GDM1 (cell line): ENCODE measurements around the gene EXOC4.

Experiments used
- DNase-seq: peaks from one replicate; lab custom pipeline; 2025; lab: John Stamatoyannopoulos, UW

Gene EXOC4

DNA sequence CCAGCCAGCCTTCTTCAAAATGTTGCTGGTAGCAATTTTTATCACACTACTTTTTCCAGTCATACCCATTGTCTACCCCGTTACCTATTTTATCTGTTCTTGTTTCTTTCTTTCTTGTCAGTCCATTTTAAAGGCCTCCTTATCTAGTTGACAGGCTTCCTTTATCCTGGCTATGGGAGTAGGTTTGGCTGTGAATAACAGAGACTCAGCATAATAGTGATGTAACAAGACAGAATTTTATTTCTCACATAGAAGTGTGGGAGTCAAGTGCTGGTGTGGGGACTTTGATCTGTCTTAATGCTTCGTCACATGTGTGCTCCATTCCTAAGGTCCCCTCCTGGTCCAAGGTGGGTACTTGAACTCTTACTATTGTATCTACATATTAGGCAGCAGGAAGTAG, 283.6 kb downstream of the EXOC4 start:
- DNase-seq, result no peak

DNA sequence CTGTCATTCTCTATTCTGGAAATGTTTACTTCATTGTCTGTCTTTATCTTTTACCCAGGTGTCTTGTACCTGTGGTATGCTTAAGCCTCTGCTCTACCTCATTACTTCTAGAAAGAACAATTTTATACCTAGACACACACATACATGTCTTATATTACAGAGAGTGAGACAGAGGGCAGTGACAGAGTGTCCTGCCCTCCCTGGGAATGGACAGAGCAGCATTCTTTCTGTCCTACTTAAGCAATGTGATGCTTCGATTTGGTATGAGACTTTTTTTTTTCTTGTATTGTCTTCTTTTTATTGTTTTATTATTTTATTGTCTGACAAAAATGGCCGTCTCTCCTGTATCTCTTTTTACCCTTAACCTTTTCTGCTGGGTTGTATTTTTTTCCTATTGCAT, 286.1 kb downstream of the EXOC4 start:
- no peak for DNase-seq

DNA sequence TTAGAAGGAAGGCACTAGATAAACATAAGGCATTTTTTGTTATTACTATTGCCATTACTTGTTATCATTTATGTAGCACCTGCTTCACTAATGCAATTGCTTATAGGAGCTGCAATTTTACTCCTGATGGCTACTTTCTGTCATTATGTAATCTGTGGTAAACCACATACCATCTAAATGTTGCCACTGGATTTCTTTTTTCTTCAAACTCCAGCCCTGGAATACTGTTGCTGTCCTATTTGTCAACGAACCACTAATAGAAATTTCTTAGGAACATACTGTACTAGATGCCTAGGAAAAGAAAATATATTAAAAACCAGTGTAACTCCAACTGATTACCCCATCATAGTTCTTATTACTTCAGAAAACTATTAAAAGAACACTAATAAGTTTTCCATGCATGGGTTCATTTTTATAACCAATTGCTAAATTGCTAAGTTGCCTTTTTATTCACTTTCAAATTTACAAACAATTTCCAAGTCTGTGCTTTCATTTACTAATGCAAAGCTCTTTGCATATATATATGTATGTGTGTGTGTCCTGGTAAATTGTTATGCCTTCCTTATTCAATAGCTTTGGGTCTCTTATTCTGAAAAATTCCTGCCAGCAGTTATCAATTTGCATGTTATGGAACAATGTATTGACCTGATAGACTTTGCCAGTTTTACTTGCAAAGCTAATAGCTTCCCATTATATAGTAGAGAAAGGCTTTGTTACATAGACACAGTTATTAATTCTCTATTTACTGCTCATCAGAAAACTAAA, 287.4 kb downstream of the EXOC4 start:
- no peak for DNase-seq

DNA sequence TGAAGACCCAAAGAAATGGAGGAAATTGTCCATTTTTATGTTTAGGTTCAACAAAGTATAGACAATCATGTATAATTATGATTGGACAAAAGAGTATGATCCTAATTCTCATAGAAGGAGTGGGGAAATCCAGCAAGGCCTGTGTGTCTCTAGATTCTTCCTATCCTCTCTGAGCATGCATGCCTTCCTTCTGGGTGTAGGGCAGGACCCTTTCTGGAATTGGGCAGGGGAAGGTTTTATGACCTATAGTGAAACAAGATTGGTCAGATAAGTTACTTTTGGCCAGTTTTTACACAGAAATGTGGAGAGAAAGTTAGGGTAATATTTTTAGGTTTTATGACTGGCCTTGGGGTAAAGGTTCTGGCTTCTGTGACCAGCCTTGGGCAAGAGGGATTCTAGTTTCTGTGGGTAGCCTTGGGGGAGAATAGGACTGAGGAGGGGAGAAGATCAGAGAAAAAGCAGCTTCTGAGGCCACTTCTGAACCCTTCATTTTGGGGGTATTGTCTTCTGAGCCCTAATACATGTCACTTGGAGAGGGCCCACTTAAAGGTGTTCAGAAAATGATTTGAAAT, 289.4 kb downstream of the EXOC4 start:
- no peak for DNase-seq

DNA sequence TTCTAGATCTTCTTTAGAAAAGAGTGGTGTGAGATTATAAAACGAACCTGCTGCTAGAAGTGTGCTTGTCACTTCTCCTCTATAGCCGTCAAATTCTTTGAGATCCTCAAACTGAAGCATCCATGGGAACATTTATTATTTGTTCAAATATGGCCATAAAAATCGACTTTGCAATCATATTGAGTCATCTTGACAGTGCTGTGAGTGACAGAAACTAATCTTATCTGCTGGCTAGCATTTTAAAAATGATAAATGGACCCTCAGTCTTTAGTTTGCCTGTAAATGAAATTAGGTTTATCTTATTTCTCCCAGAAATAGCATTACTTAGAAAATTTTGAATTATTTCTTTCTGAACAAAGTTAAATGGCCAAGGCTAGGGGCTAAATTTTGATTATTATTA, 290.8 kb downstream of the EXOC4 start:
- DNase-seq, result no peak

DNA sequence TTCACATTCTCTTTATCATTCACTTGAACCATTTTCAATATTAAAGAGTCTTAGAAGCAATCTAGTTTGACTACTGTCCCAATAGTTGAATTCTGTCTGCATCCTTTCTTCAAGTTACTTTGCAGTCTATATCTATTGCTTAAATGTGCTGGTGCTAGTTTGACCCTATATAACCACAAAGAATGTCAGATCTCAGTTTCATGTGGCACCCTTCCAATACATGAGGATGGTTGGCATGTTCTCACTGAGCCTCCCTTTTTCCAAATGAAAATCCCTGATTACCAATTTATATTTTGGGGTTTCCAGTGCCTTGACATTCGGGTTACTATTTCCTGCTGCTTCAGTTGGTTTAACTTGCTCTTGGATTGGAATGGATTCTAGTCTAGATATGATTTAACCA, 292.7 kb downstream of the EXOC4 start:
- no peak for DNase-seq

DNA sequence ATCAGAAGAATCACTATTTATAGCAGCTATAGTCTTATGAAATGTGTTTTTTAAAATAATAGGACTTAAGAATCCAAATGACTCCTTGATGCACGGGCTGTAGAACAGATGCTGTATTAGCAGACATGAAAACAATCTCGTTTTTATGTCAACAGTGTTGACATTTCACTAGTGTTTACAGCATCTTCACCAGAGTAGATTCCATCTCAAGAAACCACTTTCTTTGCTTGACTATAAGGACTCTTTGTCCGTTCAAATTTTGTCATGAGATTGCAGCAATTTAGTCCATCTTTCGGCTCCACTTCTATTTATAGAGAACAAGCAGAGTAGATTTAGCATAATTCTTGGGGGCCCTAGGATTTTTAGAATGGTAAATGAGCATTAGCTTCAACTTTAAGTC, 295.1 kb downstream of the EXOC4 start:
- no peak for DNase-seq

DNA sequence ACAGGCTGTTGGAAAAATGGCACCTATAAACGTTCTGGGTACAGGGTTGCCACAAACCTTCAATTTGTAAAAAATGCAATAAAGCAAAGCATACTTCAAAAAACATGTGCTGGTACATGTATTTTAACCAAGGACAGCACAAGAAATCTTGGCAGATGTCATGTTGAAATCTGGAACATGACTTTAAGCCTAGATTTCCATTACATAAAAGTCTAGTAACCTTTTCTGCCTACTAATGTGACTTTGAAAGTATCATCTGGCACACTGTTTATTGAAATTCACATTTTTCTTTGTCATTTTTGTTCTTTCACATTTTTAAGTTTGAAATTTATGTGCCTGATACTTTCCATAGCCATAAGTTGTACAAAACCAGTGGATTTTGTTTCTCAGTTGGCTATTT, 296.8 kb downstream of the EXOC4 start:
- DNase-seq, result no peak

DNA sequence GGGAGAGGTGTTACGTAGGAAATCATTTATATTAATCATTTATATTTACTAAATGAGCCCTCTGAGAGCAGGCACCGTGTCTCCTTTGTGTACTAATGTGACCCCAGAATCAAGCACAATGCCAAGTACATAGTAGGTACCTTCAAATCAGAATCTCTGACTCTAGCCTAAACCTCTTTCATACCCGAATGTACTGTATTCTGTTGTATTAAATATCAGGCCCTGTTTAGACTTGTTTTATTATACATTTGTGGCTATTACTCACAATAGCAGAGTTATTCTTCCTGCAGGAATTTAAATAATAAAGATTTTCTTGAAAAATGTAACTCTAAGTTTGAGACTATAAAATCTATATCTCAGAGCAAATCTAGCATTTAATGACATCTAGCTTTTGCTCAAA, 297.3 kb downstream of the EXOC4 start:
- DNase-seq, result no peak

DNA sequence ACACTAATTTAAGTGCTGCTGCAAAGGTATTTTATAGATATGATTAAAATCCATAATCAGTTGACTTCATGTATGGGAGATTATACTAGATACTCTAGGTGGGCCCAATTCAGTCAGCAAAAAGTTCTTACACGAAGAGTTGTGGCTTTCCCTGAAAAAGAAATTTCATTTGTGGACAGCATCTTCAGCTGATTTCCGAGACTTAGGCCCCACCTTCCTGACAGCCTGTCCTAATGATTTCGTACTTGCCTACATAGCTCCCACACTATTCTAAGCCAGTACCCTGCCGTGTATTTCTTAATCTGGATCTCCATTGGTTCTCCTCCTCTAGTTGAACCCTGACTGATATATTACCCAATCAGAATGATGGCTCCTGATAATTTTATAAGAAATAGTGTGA, 297.9 kb downstream of the EXOC4 start:
- no peak for DNase-seq

DNA sequence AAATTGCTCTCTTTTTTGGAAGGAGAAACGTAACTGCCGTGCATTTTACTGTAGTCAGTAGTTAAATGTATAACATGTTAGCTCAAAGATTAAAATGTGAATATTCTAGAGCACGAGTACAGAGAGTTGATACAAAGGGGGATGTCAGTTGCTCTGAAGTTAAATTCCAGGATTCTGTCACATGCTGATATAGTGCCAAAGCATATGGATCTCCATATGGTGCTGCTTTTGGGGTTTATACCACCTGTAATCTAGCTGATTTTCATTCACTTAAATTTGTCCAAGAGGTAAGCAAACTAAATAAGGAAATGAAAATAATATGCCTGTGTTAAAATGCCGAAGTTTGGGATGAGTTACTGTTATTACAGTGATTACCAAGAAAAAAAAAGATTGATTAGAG, 298.6 kb downstream of the EXOC4 start:
- DNase-seq, result no peak

DNA sequence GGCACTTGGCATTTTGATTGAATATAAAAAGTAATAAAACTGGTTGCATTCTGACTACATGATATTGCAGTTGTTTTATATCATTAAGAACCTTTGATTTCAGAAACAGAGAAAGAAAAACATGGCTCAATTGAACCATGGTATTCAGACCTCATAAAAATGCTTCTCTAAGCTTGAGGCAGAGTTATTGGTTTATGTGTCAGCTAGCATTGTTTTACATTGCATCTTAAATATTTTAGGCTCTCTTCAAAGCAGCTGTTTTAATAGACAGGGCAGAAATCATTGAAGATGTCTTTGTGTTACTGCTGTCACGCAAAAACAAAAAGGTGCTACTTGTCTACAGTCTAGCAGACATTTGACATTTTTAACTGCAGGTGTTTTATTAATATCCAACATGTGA, 299.2 kb downstream of the EXOC4 start:
- DNase-seq, result no peak

DNA sequence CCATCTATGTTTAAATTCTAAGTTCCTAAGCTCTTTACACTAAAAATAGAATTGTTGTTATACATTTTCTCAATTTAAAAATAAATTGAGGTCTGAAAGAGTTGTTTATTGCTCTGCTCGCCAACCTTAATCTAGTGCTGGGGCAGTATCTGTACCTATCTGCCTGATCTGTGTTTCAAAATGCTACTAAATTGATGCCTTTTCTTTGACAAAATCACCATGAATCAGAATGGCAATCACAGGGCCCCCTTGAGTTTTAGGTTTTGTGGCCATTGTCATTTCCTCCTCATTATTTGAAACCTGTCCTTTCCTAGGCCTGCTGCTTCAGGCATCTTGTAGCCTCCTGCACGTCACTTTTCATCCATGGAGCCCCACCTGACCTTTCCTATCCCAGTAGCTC, 301.5 kb downstream of the EXOC4 start:
- DNase-seq, result no peak

DNA sequence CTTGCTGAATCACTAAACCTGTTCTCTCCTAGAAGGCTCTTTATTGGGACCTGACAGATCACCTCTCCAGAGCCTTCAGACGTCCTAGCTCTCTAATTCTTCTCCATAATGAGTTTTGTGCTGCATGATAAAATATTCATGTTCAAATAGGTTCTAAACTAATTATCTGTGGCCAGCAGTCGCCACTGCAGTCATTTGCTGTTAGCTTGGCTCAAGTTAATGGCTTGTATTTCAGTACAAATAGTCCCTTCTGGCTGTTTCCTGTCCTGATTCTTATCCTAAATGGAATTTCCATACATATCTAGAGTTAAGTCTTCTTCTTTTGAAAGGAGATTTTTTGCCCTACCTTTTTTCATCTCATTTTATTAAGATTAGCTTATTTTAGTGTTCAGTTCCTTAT, 303.2 kb downstream of the EXOC4 start:
- DNase-seq, result no peak

DNA sequence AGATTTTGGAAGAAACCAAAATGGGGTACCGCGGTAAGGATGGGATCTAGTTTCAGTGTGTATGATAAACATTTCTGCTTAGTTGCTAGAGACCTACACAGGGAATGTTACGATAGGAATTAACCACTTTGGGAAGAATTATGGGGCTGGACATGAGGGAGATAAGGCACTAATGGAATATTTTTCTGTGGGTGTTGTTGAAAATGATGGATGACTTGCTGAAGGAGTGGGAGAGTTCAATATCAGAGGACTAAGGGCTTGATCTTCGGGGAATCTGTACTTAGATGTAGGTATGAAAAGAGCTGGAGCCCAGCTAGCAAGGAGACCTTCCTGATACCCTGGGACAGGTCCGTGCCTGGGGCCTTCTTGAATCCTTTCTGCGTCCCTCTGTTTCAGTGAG, 303.7 kb downstream of the EXOC4 start:
- DNase-seq, result no peak

DNA sequence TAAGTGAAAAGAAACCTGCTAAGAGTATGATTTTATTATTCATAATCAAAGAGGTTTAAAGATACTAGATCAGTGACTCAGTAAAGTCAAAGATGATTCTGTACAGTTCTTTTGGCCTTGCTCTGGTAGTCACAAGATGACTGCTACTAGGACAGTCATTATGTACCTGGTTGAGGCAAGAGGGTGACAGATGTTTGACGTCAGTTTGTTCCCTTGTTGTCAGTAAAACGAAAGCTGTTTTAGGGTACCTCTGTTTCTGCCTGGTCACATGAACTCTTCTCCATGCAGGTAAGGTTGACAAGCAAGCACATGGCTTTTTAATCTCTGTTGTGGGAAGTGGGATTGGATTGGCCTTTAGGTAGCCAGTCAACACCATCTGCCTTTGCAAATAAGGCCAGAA, 308.0 kb downstream of the EXOC4 start:
- no peak for DNase-seq

DNA sequence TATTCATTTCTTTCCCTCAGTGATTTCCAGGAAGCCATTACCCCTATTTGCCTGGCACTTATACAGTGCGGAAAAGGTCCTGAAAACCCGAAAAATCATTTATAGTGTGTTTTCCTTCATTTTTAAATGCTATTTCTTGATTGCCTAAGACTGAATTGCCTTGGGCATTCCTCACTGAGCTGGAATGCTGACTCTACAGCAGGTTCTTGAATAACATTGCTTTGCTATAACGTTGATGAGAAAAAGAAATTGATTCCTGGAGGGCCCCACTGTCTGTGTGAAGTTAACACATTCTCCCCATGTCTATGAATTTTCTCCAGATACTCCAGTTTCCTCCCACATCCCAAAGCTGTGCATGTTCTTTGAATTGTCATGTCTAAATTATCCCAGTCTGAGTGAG, 308.5 kb downstream of the EXOC4 start:
- no peak for DNase-seq

DNA sequence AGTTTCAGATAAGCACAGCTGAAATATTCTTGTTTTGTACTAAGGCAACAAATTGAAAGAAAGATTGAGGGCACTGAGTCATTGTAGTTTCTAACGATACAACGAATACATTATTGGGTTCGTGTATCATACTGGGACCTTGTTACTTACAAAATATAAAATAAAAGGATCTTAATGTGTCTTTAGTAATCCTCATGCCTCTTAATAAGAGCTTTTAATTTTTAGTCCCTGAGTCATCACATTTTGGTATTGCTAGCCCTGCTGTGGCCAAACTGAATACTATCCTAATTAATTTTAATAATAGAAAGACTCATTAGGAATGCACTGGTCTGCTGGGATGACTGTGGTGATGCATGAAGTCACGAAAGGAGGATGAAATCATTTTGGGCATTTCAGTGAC, 309.7 kb downstream of the EXOC4 start:
- no peak for DNase-seq

DNA sequence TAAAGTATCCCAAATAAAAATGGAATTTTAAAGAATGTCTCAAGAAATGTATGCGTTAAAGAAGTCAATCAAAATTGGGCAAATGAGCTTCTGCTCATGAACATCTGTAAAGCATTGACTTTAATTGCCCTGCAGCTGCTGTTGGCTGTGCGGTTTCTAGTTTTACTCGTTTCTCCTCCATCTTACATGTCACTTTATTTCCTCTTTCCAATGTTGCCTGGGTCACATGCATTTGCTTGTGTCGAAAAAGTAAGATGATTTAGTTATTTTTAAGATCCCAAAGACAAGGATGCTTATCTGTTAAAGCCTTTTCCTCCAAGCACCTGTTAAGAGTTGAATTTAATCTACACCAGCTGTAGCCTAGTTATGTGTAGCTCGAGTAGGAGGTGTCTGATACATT, 310.4 kb downstream of the EXOC4 start:
- no peak for DNase-seq

DNA sequence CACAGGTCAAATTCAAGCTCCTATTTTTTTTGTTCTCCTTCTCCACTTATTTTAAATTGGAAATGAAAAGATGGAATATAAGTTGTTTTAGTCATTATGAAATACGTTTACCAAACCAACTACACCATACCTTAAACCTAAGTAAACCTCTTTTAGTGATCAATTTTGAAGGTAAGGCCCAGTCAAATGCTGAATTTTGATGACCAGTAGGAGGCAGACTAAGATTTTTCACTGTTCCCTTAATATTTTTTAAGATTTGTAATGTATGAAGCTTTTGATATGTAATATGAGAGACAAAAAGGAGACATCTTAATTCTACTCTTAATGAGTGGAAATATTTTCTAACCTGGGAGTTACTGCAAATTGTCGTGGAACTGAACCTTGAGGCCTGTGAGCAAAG, 311.6 kb downstream of the EXOC4 start:
- DNase-seq, result no peak

DNA sequence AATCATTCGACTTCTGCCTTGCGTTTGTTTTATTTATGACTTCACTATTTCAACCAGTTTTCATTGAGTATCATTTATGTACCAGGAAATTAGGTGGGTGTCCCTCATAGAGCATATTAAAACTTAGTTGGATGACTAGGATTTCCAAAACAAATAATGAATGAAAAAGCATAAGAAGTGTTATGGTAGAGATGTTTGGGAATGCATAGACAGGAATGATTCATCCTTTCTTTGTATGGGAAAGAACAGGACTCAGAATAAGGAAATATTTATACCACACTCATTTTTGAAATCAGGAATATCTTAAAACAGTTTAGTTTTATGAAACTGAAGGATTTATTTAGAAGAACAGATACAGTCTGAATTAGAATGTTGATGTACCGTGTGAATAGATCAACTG, 315.7 kb downstream of the EXOC4 start:
- DNase-seq, result no peak

DNA sequence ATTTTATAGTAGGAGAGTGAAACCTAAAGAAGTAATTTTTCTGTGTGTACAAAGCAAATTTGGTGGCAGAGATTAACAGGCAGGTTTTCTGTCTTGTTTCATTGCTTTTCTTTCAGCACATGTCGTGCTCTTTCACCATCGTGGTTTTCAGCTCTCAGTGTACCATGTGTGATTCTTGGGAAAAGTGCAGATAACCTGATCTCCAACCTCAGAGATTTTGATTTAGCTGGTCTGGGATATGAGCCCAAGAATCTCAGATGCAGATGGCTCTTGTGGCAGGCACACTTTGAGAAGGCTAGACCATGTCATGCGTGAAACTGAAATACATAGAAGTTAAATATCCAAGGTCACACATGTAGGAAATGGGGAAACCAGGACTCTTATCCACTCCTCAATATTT, 317.4 kb downstream of the EXOC4 start:
- DNase-seq, result no peak

DNA sequence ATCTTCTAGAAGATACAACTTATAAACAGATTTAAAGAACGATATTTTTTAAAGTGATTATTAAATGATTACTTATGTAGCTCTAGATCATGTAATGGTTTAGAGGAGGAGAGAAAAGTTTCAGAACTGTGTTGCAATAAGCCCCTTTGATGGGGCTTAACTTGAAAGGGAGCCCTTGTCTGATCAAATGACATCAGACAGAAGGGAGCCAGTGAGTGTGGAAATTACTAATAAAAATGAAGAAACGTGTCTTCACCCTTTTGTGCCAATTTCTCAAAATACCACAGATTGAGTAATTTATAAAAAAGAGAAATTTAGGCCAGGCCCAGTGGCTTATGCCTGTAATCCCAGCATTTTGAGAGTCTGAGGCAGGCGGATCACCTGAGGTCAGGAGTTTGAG, 318.2 kb downstream of the EXOC4 start:
- no peak for DNase-seq

DNA sequence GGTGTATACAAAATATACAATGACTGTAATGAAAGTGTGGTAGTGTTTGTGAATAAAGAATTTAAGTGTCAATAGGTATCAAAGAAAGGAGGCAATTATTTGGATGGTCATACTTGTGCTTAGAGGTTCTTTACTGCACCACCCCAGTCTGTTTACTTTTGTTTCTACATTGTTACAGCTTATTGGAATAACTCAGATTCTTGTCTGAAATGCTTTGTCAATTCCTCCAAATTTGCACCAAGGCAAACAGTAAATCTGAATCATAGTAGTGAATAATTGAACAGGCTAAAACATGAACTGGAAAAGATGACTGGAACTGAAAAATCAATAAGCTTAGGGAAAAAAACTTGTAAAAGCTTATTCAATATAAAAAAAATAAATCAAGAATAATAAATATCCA, 319.2 kb downstream of the EXOC4 start:
- no peak for DNase-seq
